ENCODE measurements around the gene ANKS1B. TPM values are rescaled to one million over a fixed set of nuclear protein-coding genes. Genes with fewer than 3 reads are reported as not detected.

ANKS1B gene
- total RNA-seq, 1 experiment from 2014 or later = 0.54 TPM

GRCh38 chr12:99265648-99266047 lies 719.1 kb downstream of the ANKS1B start:
- Histone ChIP-seq H3K9me3 (ENCODE audit: control insufficient read depth in 1 of 2, insufficient read depth in 1 of 2, low read depth in 1 of 2, low read length in 2 of 2) (no peaks in the 10 kb centered on the region), H4K20me1 (ENCODE audit: insufficient read depth) (no peaks in the 10 kb centered on the region), H3K9ac (ENCODE audit: low read length) (no peak overlapping the region), H3K27me3 (ENCODE audit: insufficient read depth, low read length) (no peaks in the 10 kb centered on the region; the same call in 1 of the 2 replicates), H3K79me2 (ENCODE audit: insufficient read depth, low read length) (no peaks in the 10 kb centered on the region), H3K27ac (ENCODE audit: low read depth, low read length) (no peak overlapping the region), H3K4me2 (ENCODE audit: low read length) (no peak overlapping the region), H2AFZ (ENCODE audit: low read depth, low read length, poor library complexity, severe bottlenecking) (no peak overlapping the region), H3K36me3 (ENCODE audit: control insufficient read depth in 1 of 2, insufficient read depth in 2 of 2, low read length in 2 of 2) (no peaks in the 10 kb centered on the region), H3K9me2 (ENCODE audit: insufficient read depth) (no peaks in the 10 kb centered on the region), H3K4me3 (replicated peaks in 1 of 2; ENCODE audit: low read depth in 1 of 2, low read length in 2 of 2) (no peak overlapping the region), H3K4me1 (ENCODE audit: control insufficient read depth in 1 of 2, insufficient read depth in 2 of 2, low read length in 2 of 2) (no peaks in the 10 kb centered on the region)
- RAD21 ChIA-PET (ENCODE audit: low non-redundant PET in 1 of 2, low total read pairs in 2 of 2, uncharacterized antibody in 2 of 2, unreplicated experiment in 2 of 2) = no interaction called here
- intact Hi-C loops (cut with micrococcal nuclease) = no loop called here
- POLR2A ChIA-PET = no interaction called here
- no TSS peak for BruUV-seq (replicated peaks)
- DNase-seq (ENCODE audit: low read depth, low spot score) (no peak), ATAC-seq (no peak)
- TF ChIP-seq RAD21 (IDR thresholded peaks at IDR 0.05; ENCODE audit: low read depth) (no peak), CEBPB (IDR thresholded peaks at IDR 0.05; ENCODE audit: low read depth) (no peak), SIN3A (IDR thresholded peaks at IDR 0.05; ENCODE audit: low read depth) (no peak), FOSL1 (IDR thresholded peaks at IDR 0.05; ENCODE audit: low read depth) (no peak), REST (IDR thresholded peaks at IDR 0.05; ENCODE audit: low read depth) (no peak), ZNF274 (IDR thresholded peaks at IDR 0.05; ENCODE audit: low read depth, low read length) (no peak), JUND (IDR thresholded peaks at IDR 0.05) (no peak), SRF (IDR thresholded peaks at IDR 0.05; ENCODE audit: low read depth) (no peak)
- CTCF ChIA-PET = no interaction called here

- no peak overlapping the region for H3K4me3 ChIP-seq (replicated peaks in 1 of 2; ENCODE audit: low read depth in 1 of 2, low read length in 2 of 2)
- no peak for TF ChIP-seq FOSL1 (IDR thresholded peaks at IDR 0.05; ENCODE audit: low read depth)
- no peak for TF ChIP-seq MAX (IDR thresholded peaks at IDR 0.05)
- TF ChIP-seq ZBTB33 (IDR thresholded peaks at IDR 0.05; ENCODE audit: extremely low read depth, insufficient replicate concordance, low read length) = no peak
- no peak for TF ChIP-seq SIN3A (IDR thresholded peaks at IDR 0.05; ENCODE audit: low read depth)
- TF ChIP-seq, protein P1, sequence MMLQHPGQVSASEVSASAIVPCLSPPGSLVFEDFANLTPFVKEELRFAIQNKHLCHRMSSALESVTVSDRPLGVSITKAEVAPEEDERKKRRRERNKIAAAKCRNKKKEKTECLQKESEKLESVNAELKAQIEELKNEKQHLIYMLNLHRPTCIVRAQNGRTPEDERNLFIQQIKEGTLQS (IDR thresholded peaks at IDR 0.05) = no peak
- TF ChIP-seq TCF7L2 (IDR thresholded peaks at IDR 0.05; ENCODE audit: borderline replicate concordance, extremely low read depth, insufficient read depth, insufficient read length) = no peak
- no peak for TF ChIP-seq SRF (IDR thresholded peaks at IDR 0.05; ENCODE audit: low read depth)
- ChIA-PET RAD21 (ENCODE audit: low non-redundant PET in 1 of 2, low total read pairs in 2 of 2, uncharacterized antibody in 2 of 2, unreplicated experiment in 2 of 2) (no interaction called here), POLR2A (no interaction called here), CTCF (no interaction called here)
- no peak overlapping the region for H3K27ac ChIP-seq (ENCODE audit: low read depth, low read length)
- H3K9me2 ChIP-seq (ENCODE audit: insufficient read depth) = no peaks in the 10 kb centered on the region
- H3K27me3 ChIP-seq (ENCODE audit: insufficient read depth, low read length) = no peaks in the 10 kb centered on the region; the same call in 1 of the 2 replicates
- no peak overlapping the region for H3K9ac ChIP-seq (ENCODE audit: low read length)
- no peak for DNase-seq (ENCODE audit: low read depth, low spot score)
- no peak overlapping the region for H3K4me2 ChIP-seq (ENCODE audit: low read length)
- no TSS peak for BruUV-seq (replicated peaks)
- no peaks in the 10 kb centered on the region for H3K36me3 ChIP-seq (ENCODE audit: control insufficient read depth in 1 of 2, insufficient read depth in 2 of 2, low read length in 2 of 2)
- H4K20me1 ChIP-seq (ENCODE audit: insufficient read depth) = no peaks in the 10 kb centered on the region
- no peaks in the 10 kb centered on the region for H3K79me2 ChIP-seq (ENCODE audit: insufficient read depth, low read length)
- no peak for ATAC-seq
- no peaks in the 10 kb centered on the region for H3K9me3 ChIP-seq (ENCODE audit: control insufficient read depth in 1 of 2, insufficient read depth in 1 of 2, low read depth in 1 of 2, low read length in 2 of 2)
- no peaks in the 10 kb centered on the region for H3K4me1 ChIP-seq (ENCODE audit: control insufficient read depth in 1 of 2, insufficient read depth in 2 of 2, low read length in 2 of 2)
- H2AFZ ChIP-seq (ENCODE audit: low read depth, low read length, poor library complexity, severe bottlenecking) = no peak overlapping the region
- intact Hi-C loops (cut with micrococcal nuclease) = no loop called here
These were observed 723.5 kb downstream of the ANKS1B start for GRCh38 chr12:99261256-99261655.

Data from HCT116 (cell line).